Hematopoietic multipotent progenitor cell treated with erythropoietin and hydrocortisone succinate and interleukin-3 and kit ligand, for 4 days (in vitro differentiated cells): ENCODE data around the gene PTPN2.
"Not testable (repeated sequence)": the region's sequence is repeated elsewhere in the genome, so short reads cannot be mapped to it uniquely, and the experiment has no call there.

Experiments used
- DNase-seq: peaks from one replicate; pipeline ENCODE4 v3.0.0-alpha.2; 2015

The PTPN2 gene

GRCh38 chr18:12820506-12820905, 63.5 kb downstream of the PTPN2 start:
- DNase-seq = no peak

- DNase-seq = no peak
Observed at GRCh38 chr18:12819841-12820240, 64.2 kb downstream of the PTPN2 start.

GRCh38 chr18:12819322-12819721, 64.7 kb downstream of the PTPN2 start:
- DNase-seq = no peak

GRCh38 chr18:12818243-12818642, 65.8 kb downstream of the PTPN2 start:
- DNase-seq = no peak

- no peak for DNase-seq
Observed at GRCh38 chr18:12816451-12816850, 67.6 kb downstream of the PTPN2 start.

GRCh38 chr18:12811191-12811950, 72.7 kb downstream of the PTPN2 start:
- DNase-seq = no peak

GRCh38 chr18:12803069-12803936, 80.7 kb downstream of the PTPN2 start:
- no peak for DNase-seq

DNA sequence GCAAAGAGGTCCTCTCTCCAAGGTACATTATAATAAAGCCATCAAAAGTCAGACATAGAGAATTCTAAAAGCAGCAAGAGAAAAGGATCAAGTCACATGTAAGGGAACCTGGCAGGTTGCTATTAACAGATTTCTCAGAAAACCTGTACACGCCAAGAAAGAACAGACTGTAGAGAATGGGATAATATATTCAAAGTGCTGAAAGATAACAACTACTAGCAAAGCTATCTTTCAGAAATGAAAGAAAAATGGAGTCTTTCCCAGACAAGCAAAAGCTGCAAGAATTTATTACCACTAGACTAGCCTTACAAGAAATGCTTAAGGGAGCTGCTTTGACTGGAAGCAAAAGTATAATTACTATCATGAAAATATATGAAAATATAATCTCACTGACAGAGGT, 81.5 kb downstream of the PTPN2 start:
- DNase-seq = no peak

DNA sequence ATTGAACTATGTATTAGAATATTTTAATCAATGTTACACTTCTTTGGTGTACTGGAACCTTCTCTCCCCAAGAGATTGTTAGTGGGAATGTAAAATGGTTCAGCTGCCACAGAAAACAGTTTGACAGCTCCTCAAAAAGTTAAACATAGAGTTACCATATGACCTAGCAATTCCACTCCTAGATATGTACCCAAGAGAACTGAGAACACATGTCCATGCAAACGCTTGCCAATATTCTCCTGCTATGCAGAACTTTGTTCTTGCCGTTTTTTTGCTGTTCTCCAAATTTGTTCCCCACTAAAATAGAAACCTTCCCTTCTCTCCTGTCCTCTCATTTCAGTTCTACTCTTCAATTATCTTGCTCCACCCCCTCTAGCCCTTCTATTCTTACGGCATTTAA, 87.6 kb downstream of the PTPN2 start:
- DNase-seq = no peak

GRCh38 chr18:12791610-12792009, 92.4 kb downstream of the PTPN2 start:
- DNase-seq = no peak

DNA sequence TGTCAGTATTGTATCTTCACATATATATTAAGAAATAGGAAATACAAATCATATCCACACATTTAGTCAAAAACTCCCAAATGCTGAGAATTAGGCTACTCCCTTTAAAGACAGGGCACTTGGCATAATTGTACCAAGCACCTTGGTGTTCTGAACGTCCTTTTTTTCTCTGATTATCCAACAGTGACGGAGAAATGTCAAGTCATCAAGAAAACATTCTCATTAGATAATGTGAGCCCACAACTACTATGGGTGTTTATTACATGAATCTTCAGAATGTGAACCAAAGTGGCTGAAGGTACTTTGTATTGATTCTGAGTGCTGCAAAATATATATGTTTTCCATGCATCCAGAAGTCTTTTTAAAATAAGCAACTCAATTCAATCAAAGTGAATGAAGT, 97.4 kb downstream of the PTPN2 start:
- DNase-seq = no peak

DNA sequence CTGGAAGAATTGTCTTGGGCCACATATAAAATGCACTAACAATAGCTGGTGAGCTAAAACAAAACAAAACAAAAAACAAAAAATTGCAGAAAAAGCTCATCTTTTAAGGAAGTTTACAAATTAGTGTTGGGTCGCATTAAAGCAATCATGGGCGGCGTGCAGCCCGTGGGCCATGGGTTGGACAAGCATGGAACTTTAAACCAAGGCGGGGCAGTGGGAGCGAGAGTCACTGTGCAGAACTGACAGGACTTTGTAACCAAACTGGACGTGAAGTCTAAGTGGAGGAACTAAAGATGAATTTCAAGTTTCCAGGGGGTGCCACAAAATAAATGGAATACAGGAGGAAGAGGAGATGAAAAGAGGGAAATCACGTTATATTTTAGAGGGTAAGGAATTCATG, 100.5 kb downstream of the PTPN2 start:
- DNase-seq = no peak

- no peak for DNase-seq
Observed at GRCh38 chr18:12782521-12782920, 101.5 kb downstream of the PTPN2 start.

- DNase-seq = no peak
Observed at GRCh38 chr18:12779456-12779855, 104.6 kb downstream of the PTPN2 start.

DNA sequence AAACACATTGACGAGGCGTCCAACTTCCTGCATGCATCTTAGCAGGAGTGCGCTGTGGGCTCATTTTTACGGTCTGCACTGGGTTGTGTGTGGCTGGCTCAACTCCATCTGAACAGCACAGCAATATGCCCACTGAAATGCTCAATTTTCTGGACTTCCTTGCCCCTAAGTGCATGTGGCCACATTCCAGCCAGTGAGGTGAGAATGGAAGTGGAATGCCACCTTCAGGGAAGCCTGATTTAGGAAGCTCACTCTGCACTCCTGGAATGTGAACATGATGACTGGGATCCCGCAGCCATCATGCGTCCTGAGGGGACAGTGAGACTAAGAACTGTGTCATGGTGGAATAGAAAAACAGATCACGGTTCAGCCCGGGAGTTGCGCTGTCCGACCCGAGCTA, 105.0 kb downstream of the PTPN2 start:
- peak; percentile 15 for DNase-seq

- no peak for DNase-seq
Observed at GRCh38 chr18:12777500-12777944, 106.5 kb downstream of the PTPN2 start.

DNA sequence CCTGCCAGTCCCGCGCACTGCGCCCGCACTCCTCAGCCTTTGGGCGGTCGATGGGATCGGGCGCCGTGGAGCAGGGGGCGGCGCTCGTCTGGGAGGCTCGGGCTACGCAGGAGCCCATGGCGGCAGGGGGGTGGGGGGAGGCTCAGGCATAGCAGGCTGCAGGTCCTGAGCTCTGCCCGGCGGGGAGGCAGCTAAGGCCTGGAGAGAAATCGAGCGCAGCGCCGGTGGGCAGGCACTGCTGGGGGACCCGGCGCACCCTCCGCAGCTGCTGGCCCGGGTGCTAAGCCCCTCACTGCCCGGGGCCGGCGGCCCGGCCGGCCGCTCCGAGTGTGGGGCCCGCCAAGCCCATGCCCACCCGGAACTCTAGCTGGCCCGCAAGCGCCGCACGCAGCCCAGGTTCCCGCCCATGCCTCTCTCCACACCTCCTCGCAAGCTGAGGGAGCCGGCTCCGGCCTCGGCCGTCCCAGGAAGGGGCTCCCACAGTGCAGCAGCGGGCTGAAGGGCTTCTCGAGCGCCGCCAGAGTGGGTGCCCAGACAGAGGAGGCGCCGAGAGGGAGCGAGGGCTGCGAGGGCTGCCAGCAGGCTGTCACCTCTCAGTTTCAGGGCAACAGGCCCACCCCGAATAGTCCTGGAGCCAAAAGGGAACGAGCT, 107.1 kb downstream of the PTPN2 start:
- no peak for DNase-seq

GRCh38 chr18:12776415-12776814, 107.6 kb downstream of the PTPN2 start:
- not testable (repeated sequence) for DNase-seq

DNA sequence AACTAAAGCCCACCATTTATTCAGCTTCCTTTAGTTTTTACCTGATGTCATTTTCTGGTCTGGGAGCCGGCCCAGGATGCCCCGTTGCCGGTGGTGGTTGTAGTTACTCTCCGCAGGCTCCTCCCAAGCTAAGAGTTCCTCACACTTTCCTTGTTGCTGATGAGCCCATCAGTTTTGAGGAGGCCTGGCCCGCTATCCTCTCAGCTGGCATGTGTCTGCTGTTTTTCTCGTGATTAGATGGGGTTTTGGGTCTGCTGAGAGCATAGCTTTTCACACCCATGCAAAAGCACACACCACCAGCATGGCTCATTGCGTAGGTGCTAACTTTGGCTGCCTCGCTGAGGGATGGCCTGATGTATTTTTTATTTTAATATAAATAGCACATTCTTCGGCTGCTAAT, 109.1 kb downstream of the PTPN2 start:
- DNase-seq = no peak

DNA sequence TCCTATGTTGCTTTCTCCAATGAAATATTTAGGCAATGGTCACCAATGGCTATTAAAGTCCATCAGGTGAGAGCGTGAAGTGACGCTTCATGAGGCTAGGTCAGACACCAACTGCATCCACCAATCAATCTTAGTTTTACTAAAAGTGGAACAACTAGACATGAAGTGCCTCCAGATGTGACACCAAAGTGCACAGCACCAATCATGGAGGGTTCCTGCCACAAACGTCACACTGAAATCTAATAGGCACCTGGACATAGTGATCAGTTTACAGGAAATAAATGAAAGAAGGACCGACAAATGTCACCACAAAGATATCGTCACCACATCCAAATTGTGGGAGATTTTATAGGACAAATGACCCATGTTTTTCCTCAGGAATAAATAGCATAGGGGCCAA, 110.7 kb downstream of the PTPN2 start:
- no peak for DNase-seq

DNA sequence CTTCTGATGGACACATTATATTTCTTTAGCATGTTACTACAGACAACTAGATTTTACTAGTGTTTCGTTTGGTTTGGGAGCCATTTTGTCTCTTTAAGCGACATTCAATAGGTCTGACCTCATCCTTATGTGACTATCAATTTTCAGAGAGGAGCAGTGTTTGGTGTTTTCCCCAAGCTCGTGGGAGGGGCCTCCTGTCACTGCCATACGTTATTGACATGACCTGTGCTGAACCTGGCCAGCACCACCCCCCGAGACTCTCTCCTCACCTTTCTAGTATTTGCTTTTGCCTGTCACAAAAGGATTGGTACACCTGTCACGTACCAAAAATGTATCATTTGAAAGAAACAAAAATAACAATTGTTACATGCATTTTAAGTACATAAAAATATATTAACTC, 111.9 kb downstream of the PTPN2 start:
- DNase-seq = no peak

DNA sequence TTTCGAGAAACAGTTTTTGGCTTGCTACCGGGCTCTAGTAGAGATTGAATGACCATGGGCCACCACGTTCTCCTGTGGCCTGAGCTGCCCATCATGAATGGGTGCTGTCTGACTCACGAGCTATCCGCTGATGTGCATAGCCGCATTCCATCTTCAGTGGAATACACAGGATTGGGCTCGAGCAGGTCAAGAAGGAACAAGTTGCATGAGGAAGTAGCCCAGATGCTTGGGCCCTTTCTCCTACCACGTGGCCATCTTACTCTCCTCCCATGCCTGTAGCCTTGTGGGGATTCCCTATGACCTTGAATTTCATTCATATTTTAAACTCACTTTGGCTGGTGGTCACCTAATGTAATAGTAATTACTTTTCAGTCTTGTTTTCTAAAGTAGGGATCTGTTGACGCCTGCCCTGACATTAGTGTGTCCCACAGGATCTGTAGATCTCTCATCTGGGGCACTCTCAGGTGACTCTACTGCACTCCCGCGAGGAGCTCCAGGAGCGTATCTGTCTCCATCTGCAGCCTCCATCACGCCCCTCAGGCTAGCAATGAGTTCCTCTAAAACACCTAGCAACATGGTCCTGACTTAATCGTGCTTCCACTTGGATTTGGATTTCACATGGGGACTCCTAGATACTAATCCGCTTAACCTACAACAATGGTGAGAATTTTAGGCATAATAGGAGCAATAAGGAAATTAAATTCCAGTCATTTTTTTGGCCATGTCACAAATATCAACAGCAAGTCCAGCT, 113.4 kb downstream of the PTPN2 start:
- DNase-seq = no peak
